Epithelial cell of esophagus (primary cell): Measurements from ENCODE around the gene ADGRG7.
"Not testable (repeated sequence)": the region's sequence is repeated elsewhere in the genome, so short reads cannot be mapped to it uniquely, and the experiment has no call there.

Experiments used
- DNase-seq: peaks from one replicate; pipeline ENCODE4 v3.0.0; 2010; ENCODE audit warnings: low read depth
- H3K4me3 ChIP-seq: 2 replicates; pipeline ENCODE4 v1.5.1; 2011; ENCODE audit warnings: mild to moderate bottlenecking, low read length, control low read depth
- CTCF ChIP-seq: IDR thresholded peaks from 2 replicates; pipeline ENCODE4 v1.5.1; 2011; ENCODE audit warnings: low read depth, mild to moderate bottlenecking, low read length, control low read depth, inconsistent platforms; ENCODE audit not compliant: insufficient read depth; ENCODE audit errors: missing control alignments

The ADGRG7 gene

GRCh38 chr3:100570811-100571210 is 38.6 kb upstream of the ADGRG7 start:
- no peak for DNase-seq
- no peak overlapping the region for H3K4me3 ChIP-seq
- TF ChIP-seq CTCF, result no peak

- no peak overlapping the region for H3K4me3 ChIP-seq
- TF ChIP-seq CTCF, result no peak
- DNase-seq, result no peak
These were observed 34.9 kb upstream of the ADGRG7 start for GRCh38 chr3:100574536-100574935.

- no peak overlapping the region for H3K4me3 ChIP-seq
- DNase-seq, result no peak
- TF ChIP-seq CTCF, result no peak
These were observed 33.7 kb upstream of the ADGRG7 start for GRCh38 chr3:100575704-100576103.

GRCh38 chr3:100577382-100578008 is 31.9 kb upstream of the ADGRG7 start:
- TF ChIP-seq CTCF, result no peak
- DNase-seq, result no peak
- no peak overlapping the region for H3K4me3 ChIP-seq

GRCh38 chr3:100578646-100579045 is 30.8 kb upstream of the ADGRG7 start:
- DNase-seq, result no peak
- no peak for TF ChIP-seq CTCF

GRCh38 chr3:100580147-100580546 is 29.3 kb upstream of the ADGRG7 start:
- DNase-seq, result no peak
- TF ChIP-seq CTCF, result no peak
- no peak overlapping the region for H3K4me3 ChIP-seq

More at GRCh38 chr3:100578646-100579045, 30.8 kb upstream of the ADGRG7 start:
- H3K4me3 ChIP-seq, result no peak overlapping the region

GRCh38 chr3:100581650-100582049 is 27.8 kb upstream of the ADGRG7 start:
- no peak for TF ChIP-seq CTCF
- no peak for DNase-seq
- H3K4me3 ChIP-seq, result no peak overlapping the region

- DNase-seq, H3K4me3 ChIP-seq: not testable (repeated sequence)
These were observed 27.2 kb upstream of the ADGRG7 start for GRCh38 chr3:100582157-100582556.
